SK-N-MC (cell line): Measurements from ENCODE around the gene FOXP4.

Experiments
- DNase-seq: peaks from one replicate; pipeline ENCODE4 v3.0.0-alpha.2; 2011; ENCODE audit warnings: low read depth, low spot score
- H3K27ac ChIP-seq: fragments of 200-600 bp; sonication (generic); 2 replicates; pipeline ENCODE4 v1.5.1; 2016; ENCODE audit warnings: mixed run types
- H3K36me3 ChIP-seq: fragments of 200-600 bp; sonication (generic); 2 replicates; pipeline ENCODE4 v1.6.1; 2017; ENCODE audit warnings: antibody characterized with exemption, low read length, mixed read lengths; ENCODE audit not compliant: insufficient read depth
- H3K4me3 ChIP-seq: fragments of 200-600 bp; sonication (generic); 2 replicates; pipeline ENCODE4 v1.5.1; 2016
- H3K9ac ChIP-seq: fragments of 200-600 bp; sonication (generic); 2 replicates; pipeline ENCODE4 v1.8.0; 2017; ENCODE audit warnings: mixed run types, mixed read lengths; ENCODE audit not compliant: insufficient read length
- H3K9me3 ChIP-seq: fragments of 200-600 bp; sonication (generic); 2 replicates; pipeline ENCODE4 v1.6.1; 2017; ENCODE audit warnings: low read depth, mild to moderate bottlenecking, antibody characterized with exemption, low read length, moderate library complexity, mixed read lengths
- EZH2 ChIP-seq: fragments of 200-600 bp; sonication (generic); IDR thresholded peaks from one replicate; pipeline ENCODE4 v1.6.1; 2017; ENCODE audit warnings: antibody characterized with exemption
- FOXP2 ChIP-seq: optimal IDR thresholded peaks from 2 replicates; pipeline ENCODE3; 2011; ENCODE audit warnings: mild to moderate bottlenecking, moderate library complexity; ENCODE audit not compliant: insufficient read depth; ENCODE audit errors: extremely low read length, control extremely low read depth
- POLR2AphosphoS5 ChIP-seq: IDR thresholded peaks from 2 replicates; pipeline ENCODE4 v1.6.1; 2012; ENCODE audit warnings: mild to moderate bottlenecking, low read depth, low read length, borderline replicate concordance

Gene FOXP4

DNA sequence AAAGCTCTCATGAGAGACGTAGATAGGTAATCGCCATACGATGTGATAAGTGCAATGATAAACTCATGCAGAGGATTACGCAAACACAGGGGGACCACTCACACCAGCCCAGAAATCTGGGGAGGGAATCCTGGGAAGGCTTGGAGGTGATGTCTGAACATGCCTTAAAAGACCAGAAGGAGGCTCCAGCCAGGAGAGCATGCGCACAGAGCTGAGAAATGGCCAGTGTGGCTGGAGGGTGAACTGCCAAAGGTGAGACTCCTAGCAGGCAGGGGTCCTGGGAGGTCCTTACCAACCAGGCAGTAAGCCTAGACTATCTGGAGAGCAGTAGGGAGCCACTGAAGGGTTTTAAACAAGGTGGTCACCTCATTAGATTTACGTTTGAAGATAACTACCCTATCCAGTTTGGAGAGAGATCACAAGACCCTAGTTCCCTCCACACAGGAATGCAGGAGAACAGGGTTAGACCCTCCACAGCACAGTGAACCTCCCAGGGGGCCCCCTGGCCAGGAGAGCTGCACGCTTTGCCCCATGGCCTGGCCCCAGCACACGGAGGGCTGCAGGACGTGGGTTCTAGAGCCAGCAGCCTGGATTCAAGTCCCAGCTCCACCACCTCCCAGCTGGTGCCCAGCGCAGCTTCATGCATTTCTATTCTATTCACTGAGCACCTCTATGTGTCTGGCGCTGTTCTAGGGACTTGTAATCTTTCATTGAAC, 105.2 kb downstream of the FOXP4 start:
- Histone ChIP-seq H3K27ac (peak overlapping the region; percentile 74), H3K9me3 (no peaks in the 10 kb centered on the region), H3K36me3 (peaks cover 84% of the 10 kb centered on the region), H3K4me3 (no peak overlapping the region), H3K9ac (no peak overlapping the region)
- TF ChIP-seq FOXP2, result no peak
- TF ChIP-seq POLR2AphosphoS5, result no peak
- no peak for TF ChIP-seq EZH2
- no peak for DNase-seq
